ENCODE results near the gene TUBGCP3. TPM values are rescaled to one million over a fixed set of nuclear protein-coding genes. Genes with fewer than 3 reads are reported as not detected.

Gene TUBGCP3
- total RNA-seq, 6 donors from 2014 or later, result 27.7 to 50.3 (median 34.9) TPM

GRCh38 chr13:112464720-112465119, 123.2 kb downstream of the TUBGCP3 start:
- no peak for ATAC-seq (ENCODE audit: low FRiP score in 2 of 2)
- Histone ChIP-seq H3K4me3 (no peak overlapping the region), H3K36me3 (no peaks in the 10 kb centered on the region), H3K27ac (no peak overlapping the region), H3K27me3 (no peaks in the 10 kb centered on the region), H3K9me3 (peaks cover 0 to 6% (median 3%) of the 10 kb centered on the region in 4 donors), H3K4me1 (no peaks in the 10 kb centered on the region)
- WGBS, 2 donors, result 94 to 95% methylated on average over 13 to 14 of the region's 14 CpGs
- TF ChIP-seq, protein P1, sequence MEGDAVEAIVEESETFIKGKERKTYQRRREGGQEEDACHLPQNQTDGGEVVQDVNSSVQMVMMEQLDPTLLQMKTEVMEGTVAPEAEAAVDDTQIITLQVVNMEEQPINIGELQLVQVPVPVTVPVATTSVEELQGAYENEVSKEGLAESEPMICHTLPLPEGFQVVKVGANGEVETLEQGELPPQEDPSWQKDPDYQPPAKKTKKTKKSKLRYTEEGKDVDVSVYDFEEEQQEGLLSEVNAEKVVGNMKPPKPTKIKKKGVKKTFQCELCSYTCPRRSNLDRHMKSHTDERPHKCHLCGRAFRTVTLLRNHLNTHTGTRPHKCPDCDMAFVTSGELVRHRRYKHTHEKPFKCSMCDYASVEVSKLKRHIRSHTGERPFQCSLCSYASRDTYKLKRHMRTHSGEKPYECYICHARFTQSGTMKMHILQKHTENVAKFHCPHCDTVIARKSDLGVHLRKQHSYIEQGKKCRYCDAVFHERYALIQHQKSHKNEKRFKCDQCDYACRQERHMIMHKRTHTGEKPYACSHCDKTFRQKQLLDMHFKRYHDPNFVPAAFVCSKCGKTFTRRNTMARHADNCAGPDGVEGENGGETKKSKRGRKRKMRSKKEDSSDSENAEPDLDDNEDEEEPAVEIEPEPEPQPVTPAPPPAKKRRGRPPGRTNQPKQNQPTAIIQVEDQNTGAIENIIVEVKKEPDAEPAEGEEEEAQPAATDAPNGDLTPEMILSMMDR (IDR thresholded peaks at IDR 0.05), result no peak
- no peak for TF ChIP-seq POLR2A (IDR thresholded peaks at IDR 0.05)
- no peak for TF ChIP-seq EP300 (IDR thresholded peaks at IDR 0.05)
- TF ChIP-seq POLR2AphosphoS5 (IDR thresholded peaks at IDR 0.05), result no peak
- DNase-seq, result no peak

GRCh38 chr13:112462408-112462807, 125.5 kb downstream of the TUBGCP3 start:
- no peak overlapping the region for H3K4me3 ChIP-seq
- no peaks in the 10 kb centered on the region for H3K27me3 ChIP-seq
- TF ChIP-seq POLR2AphosphoS5 (IDR thresholded peaks at IDR 0.05), result no peak
- TF ChIP-seq, protein P1 (IDR thresholded peaks at IDR 0.05), result no peak
- no peak for TF ChIP-seq POLR2A (IDR thresholded peaks at IDR 0.05)
- TF ChIP-seq EP300 (IDR thresholded peaks at IDR 0.05), result no peak
- ATAC-seq (ENCODE audit: low FRiP score in 2 of 2) (no peak), DNase-seq (no peak)
- H3K4me1 ChIP-seq, result no peaks in the 10 kb centered on the region
- H3K9me3 ChIP-seq, result peaks cover 0 to 6% (median 3%) of the 10 kb centered on the region in 4 donors
- H3K36me3 ChIP-seq, result no peaks in the 10 kb centered on the region
- 86 to 92% methylated on average over 5 of the region's 5 CpGs for WGBS, 2 donors
- no peak overlapping the region for H3K27ac ChIP-seq

- no peaks in the 10 kb centered on the region for H3K36me3 ChIP-seq
- H3K27me3 ChIP-seq, result no peaks in the 10 kb centered on the region
- ATAC-seq (ENCODE audit: low FRiP score in 2 of 2) (no peak), DNase-seq (peak; percentile 12 to 68)
- H3K4me3 ChIP-seq, result no peak overlapping the region
- 33 to 73% methylated on average over 7 to 13 of the region's 13 CpGs for WGBS, 2 donors
- peaks cover 0 to 6% (median 3%) of the 10 kb centered on the region in 4 donors for H3K9me3 ChIP-seq
- no peak overlapping the region for H3K27ac ChIP-seq
- H3K4me1 ChIP-seq, result no peaks in the 10 kb centered on the region
- no peak for TF ChIP-seq EP300 (IDR thresholded peaks at IDR 0.05)
- TF ChIP-seq, protein P1 (IDR thresholded peaks at IDR 0.05), result no peak
- TF ChIP-seq POLR2A (IDR thresholded peaks at IDR 0.05), result no peak
- no peak for TF ChIP-seq POLR2AphosphoS5 (IDR thresholded peaks at IDR 0.05)
Measured at GRCh38 chr13:112457485-112457884, 130.5 kb downstream of the TUBGCP3 start.

DNA sequence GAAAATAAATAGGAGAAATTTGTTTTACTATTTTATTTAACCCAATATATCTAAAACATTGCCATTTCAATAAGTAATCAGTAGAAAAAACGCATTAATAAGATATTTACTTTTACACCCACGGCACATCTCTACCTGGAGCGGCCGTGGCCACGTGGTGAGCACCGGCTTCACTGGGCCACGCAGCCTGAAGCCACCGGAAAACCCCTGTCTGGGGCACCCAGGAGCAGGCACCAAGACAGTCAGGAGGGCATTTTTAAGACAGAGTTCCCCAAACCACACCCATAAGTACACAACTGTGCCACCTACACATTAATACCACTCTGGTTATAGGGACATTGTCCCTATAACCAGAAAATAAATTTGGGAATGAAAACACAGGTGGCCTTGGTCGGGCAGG, 130.9 kb downstream of the TUBGCP3 start:
- H3K27me3 ChIP-seq, result no peaks in the 10 kb centered on the region
- H3K36me3 ChIP-seq, result no peaks in the 10 kb centered on the region
- no peak for ATAC-seq (ENCODE audit: low FRiP score in 2 of 2)
- no peaks in the 10 kb centered on the region for H3K4me1 ChIP-seq
- WGBS, 2 donors, result 91 to 93% methylated on average over 9 of the region's 9 CpGs
- H3K4me3 ChIP-seq, result no peak overlapping the region
- peak in 1 of 2 donors; percentile 12 for DNase-seq
- TF ChIP-seq EP300 (IDR thresholded peaks at IDR 0.05) (no peak), POLR2A (IDR thresholded peaks at IDR 0.05) (no peak), POLR2AphosphoS5 (IDR thresholded peaks at IDR 0.05) (no peak)
- TF ChIP-seq, protein P1 (IDR thresholded peaks at IDR 0.05), result no peak
- peaks cover 0 to 6% (median 3%) of the 10 kb centered on the region in 4 donors for H3K9me3 ChIP-seq
- no peak overlapping the region for H3K27ac ChIP-seq

All from upper lobe of left lung (tissue), 6 donors.